Naive thymus-derived CD4-positive, alpha-beta T cell (primary cell): ENCODE measurements around the gene IRX4. TPM values are rescaled to one million over a fixed set of nuclear protein-coding genes. Genes with fewer than 3 reads are reported as not detected.

Experiments
- ATAC-seq: fragments of 150-1000 bp; cut with Tn5 transposase; 2 replicates; pipeline ENCODE4 v1.10.0; 2021; ENCODE audit warnings: mild to moderate bottlenecking, moderate library complexity
- CTCF ChIA-PET: fragments of 350-600 bp; sonication (Branson Sonifier 250); formaldehyde crosslinking; loops from one replicate; lab custom pipeline; 2021; ENCODE audit warnings: antibody characterized with exemption; lab: Charles Lee
- POLR2A ChIA-PET: fragments of 350-600 bp; sonication (Branson Sonifier 250); formaldehyde crosslinking; loops from one replicate; lab custom pipeline; 2021; ENCODE audit warnings: antibody characterized with exemption, inconsistent platforms; lab: Charles Lee
- DNase-seq, 9 donors: peaks; one replicate each; pipeline versions ENCODE4 v3.0.0 to v3.0.0-alpha.2; 2020 to 2022; ENCODE audit warnings: mixed read lengths in 1 of 9
- H3K27ac ChIP-seq: one replicate; pipeline ENCODE4 v1.7.0; 2013; ENCODE audit warnings: mild to moderate bottlenecking, low read depth, low read length, moderate library complexity
- H3K27me3 ChIP-seq, 2 donors: one replicate each; pipeline ENCODE4 v1.7.0; 2013; ENCODE audit warnings: low read length in 2 of 2, mild to moderate bottlenecking in 2 of 2, moderate library complexity in 2 of 2; ENCODE audit not compliant: control insufficient read depth in 2 of 2, insufficient read depth in 2 of 2
- H3K36me3 ChIP-seq, 3 experiments: 1 replicate in 2 of 3; 2 replicates in 1 of 3; pipeline ENCODE4 v1.7.0; 2013; ENCODE audit warnings: low read length in 3 of 3, mild to moderate bottlenecking in 3 of 3, moderate library complexity in 1 of 3; ENCODE audit not compliant: insufficient read depth in 3 of 3, control insufficient read depth in 2 of 3
- H3K4me1 ChIP-seq, 2 donors: one replicate each; pipeline ENCODE4 v1.7.0; 2013; ENCODE audit warnings: low read length in 2 of 2, mild to moderate bottlenecking in 2 of 2, moderate library complexity in 1 of 2; ENCODE audit not compliant: control insufficient read depth in 2 of 2, insufficient read depth in 2 of 2
- H3K4me3 ChIP-seq: 2 replicates; pipeline ENCODE4 v1.7.0; 2013; ENCODE audit warnings: mild to moderate bottlenecking, low read length
- H3K9me3 ChIP-seq, 3 experiments: 1 replicate in 2 of 3; 2 replicates in 1 of 3; pipeline ENCODE4 v1.7.0; 2013; ENCODE audit warnings: low read length in 3 of 3; ENCODE audit not compliant: control insufficient read depth in 2 of 3
- H3K27ac Mint-ChIP-seq, 9 donors: one replicate each; pipeline ENCODE4 v1.8.0; 2020 to 2022; ENCODE audit warnings: mixed read lengths in 9 of 9, mild to moderate bottlenecking in 8 of 9, moderate library complexity in 5 of 9, inconsistent platforms in 2 of 9
- H3K27me3 Mint-ChIP-seq, 5 donors: one replicate each; pipeline ENCODE4 v1.8.0; 2021 to 2022; ENCODE audit warnings: mixed read lengths in 5 of 5, mild to moderate bottlenecking in 1 of 5
- H3K36me3 Mint-ChIP-seq, 5 donors: one replicate each; pipeline ENCODE4 v1.8.0; 2020 to 2022; ENCODE audit warnings: mixed read lengths in 5 of 5, mild to moderate bottlenecking in 3 of 5, inconsistent platforms in 1 of 5
- H3K4me1 Mint-ChIP-seq, 7 donors: one replicate each; pipeline ENCODE4 v1.8.0; 2020 to 2022; ENCODE audit warnings: mixed read lengths in 7 of 7, mild to moderate bottlenecking in 3 of 7, inconsistent platforms in 1 of 7
- H3K4me3 Mint-ChIP-seq, 10 donors: one replicate each; pipeline ENCODE4 v1.8.0; 2020 to 2022; ENCODE audit warnings: mild to moderate bottlenecking in 10 of 10, mixed read lengths in 10 of 10, moderate library complexity in 6 of 10, inconsistent platforms in 2 of 10
- H3K9me3 Mint-ChIP-seq, 11 donors: one replicate each; pipeline ENCODE4 v1.8.0; 2020 to 2022; ENCODE audit warnings: mixed read lengths in 11 of 11, mild to moderate bottlenecking in 4 of 11, inconsistent platforms in 1 of 11, moderate library complexity in 1 of 11
- intact Hi-C, 2 donors: fragments of 100-400 bp; cut with micrococcal nuclease; formaldehyde crosslinking; loops; one replicate each; pipeline ENCODE4 v1.15.1; 2023
- polyA plus RNA-seq, 2 donors: library from polyadenylated mRNA; unstranded; fragments of 300-500 nt; fragmentation: Illumina TruSeq; gene quantifications; one replicate each; pipeline ENCODE4 v1.2.3, GENCODE V29; 2021
- total RNA-seq, 6 experiments: library from RNA in 5 of 6; stranded (reverse) in 5 of 6; gene quantifications; 1 replicate in 5 of 6; 2 replicates in 1 of 6; pipeline ENCODE4 v1.2.3 and lab custom pipeline; 2021 to 2026

Gene IRX4
- total and polyA plus RNA-seq, 7 experiments from 2014 or later: not detected

GRCh38 chr5:1883925-1884677, 1.4 kb upstream of the IRX4 start:
- Histone ChIP-seq H3K9me3 (no peaks in the 10 kb centered on the region), H3K4me3 (no peak overlapping the region), H3K36me3 (no peaks in the 10 kb centered on the region), H3K27ac (no peak overlapping the region), H3K4me1 (no peaks in the 10 kb centered on the region), H3K27me3 (no peaks in the 10 kb centered on the region)
- Mint-ChIP-seq H3K4me1 (peaks cover 0 to 13% (median 9%) of the 10 kb centered on the region in 7 donors), H3K4me3 (peak overlapping the region in 8 of 10 donors; percentile 3 to 63 (median 31)), H3K36me3 (peaks cover 0 to 3% (median 0%) of the 10 kb centered on the region in 5 donors), H3K27ac (peak overlapping the region in 1 of 9 donors; percentile 60), H3K9me3 (peaks cover 0 to 2% (median 0%) of the 10 kb centered on the region in 11 donors), H3K27me3 (peaks cover 41 to 59% (median 51%) of the 10 kb centered on the region in 5 donors)
- ATAC-seq (no peak), DNase-seq (no peak)
- intact Hi-C loops: loop anchor here in 1 of 2 donors (5.0 kb wide), 1 partner anchor 863 kb away; no protein-coding TSS in a partner anchor
- CTCF ChIA-PET: no interaction called here
- POLR2A ChIA-PET: no interaction called here

- intact Hi-C loops: loop anchor here in 1 of 2 donors (5.0 kb wide), 1 partner anchor 864 kb away; no protein-coding TSS in a partner anchor
- Histone ChIP-seq H3K4me3 (no peak overlapping the region), H3K27ac (no peak overlapping the region), H3K9me3 (no peaks in the 10 kb centered on the region), H3K36me3 (no peaks in the 10 kb centered on the region), H3K27me3 (no peaks in the 10 kb centered on the region), H3K4me1 (no peaks in the 10 kb centered on the region)
- H3K4me3 Mint-ChIP-seq: peak overlapping the region in 5 of 10 donors; percentile 25 to 63 (median 33)
- ATAC-seq (no peak), DNase-seq (no peak)
- peaks cover 0 to 3% (median 0%) of the 10 kb centered on the region in 5 donors for H3K36me3 Mint-ChIP-seq
- peaks cover 35 to 57% (median 45%) of the 10 kb centered on the region in 5 donors for H3K27me3 Mint-ChIP-seq
- peaks cover 0 to 11% (median 7%) of the 10 kb centered on the region in 7 donors for H3K4me1 Mint-ChIP-seq
- ChIA-PET POLR2A (no interaction called here), CTCF (no interaction called here)
- peaks cover 0 to 2% (median 0%) of the 10 kb centered on the region in 11 donors for H3K9me3 Mint-ChIP-seq
- H3K27ac Mint-ChIP-seq: no peak overlapping the region
These were observed 597 bp upstream of the IRX4 start for GRCh38 chr5:1883120-1883924.

- Mint-ChIP-seq H3K4me1 (peaks cover 0 to 10% (median 9%) of the 10 kb centered on the region in 7 donors), H3K27ac (no peak overlapping the region), H3K9me3 (peaks cover 0 to 2% (median 0%) of the 10 kb centered on the region in 11 donors), H3K36me3 (peaks cover 0 to 3% (median 0%) of the 10 kb centered on the region in 5 donors), H3K4me3 (peak overlapping the region in 1 of 10 donors; percentile 57), H3K27me3 (peaks cover 39 to 63% (median 49%) of the 10 kb centered on the region in 5 donors)
- no peak overlapping the region for H3K27ac ChIP-seq
- no peaks in the 10 kb centered on the region for H3K9me3 ChIP-seq
- H3K4me3 ChIP-seq: no peak overlapping the region
- no peaks in the 10 kb centered on the region for H3K4me1 ChIP-seq
- CTCF ChIA-PET: no interaction called here
- intact Hi-C loops: loop anchor here in 1 of 2 donors (5.0 kb wide), 1 partner anchor 865 kb away; no protein-coding TSS in a partner anchor
- no peaks in the 10 kb centered on the region for H3K36me3 ChIP-seq
- H3K27me3 ChIP-seq: no peaks in the 10 kb centered on the region
- DNase-seq: no peak
- POLR2A ChIA-PET: no interaction called here
- ATAC-seq: no peak
These were observed 891 bp downstream of the IRX4 start for GRCh38 chr5:1881731-1882336.

- ChIA-PET POLR2A (no interaction called here), CTCF (no interaction called here)
- H3K27ac ChIP-seq: no peak overlapping the region
- Mint-ChIP-seq H3K4me3 (peak overlapping the region in 1 of 10 donors; percentile 12), H3K36me3 (peaks cover 0 to 3% (median 0%) of the 10 kb centered on the region in 5 donors), H3K9me3 (peaks cover 0 to 2% (median 0%) of the 10 kb centered on the region in 11 donors), H3K27ac (peak overlapping the region in 1 of 9 donors; percentile 38), H3K27me3 (peaks cover 39 to 64% (median 50%) of the 10 kb centered on the region in 5 donors), H3K4me1 (peaks cover 0 to 10% (median 9%) of the 10 kb centered on the region in 7 donors)
- no peaks in the 10 kb centered on the region for H3K36me3 ChIP-seq
- H3K4me3 ChIP-seq: no peak overlapping the region
- H3K9me3 ChIP-seq: no peaks in the 10 kb centered on the region
- intact Hi-C loops: loop anchor here in 1 of 2 donors (5.0 kb wide), 1 partner anchor 866 kb away; no protein-coding TSS in a partner anchor
- DNase-seq (no peak), ATAC-seq (no peak)
- H3K27me3 ChIP-seq: no peaks in the 10 kb centered on the region
- H3K4me1 ChIP-seq: no peaks in the 10 kb centered on the region
These were observed 1.6 kb downstream of the IRX4 start for GRCh38 chr5:1881098-1881572.

- H3K27ac ChIP-seq: no peak overlapping the region
- Mint-ChIP-seq H3K27ac (peak overlapping the region in 1 of 9 donors; percentile 23), H3K4me3 (peak overlapping the region in 1 of 10 donors; percentile 12), H3K27me3 (peaks cover 41 to 66% (median 52%) of the 10 kb centered on the region in 5 donors), H3K36me3 (peaks cover 0 to 8% (median 0%) of the 10 kb centered on the region in 5 donors), H3K9me3 (peaks cover 0 to 2% (median 0%) of the 10 kb centered on the region in 11 donors), H3K4me1 (peaks cover 2 to 14% (median 13%) of the 10 kb centered on the region in 7 donors)
- CTCF ChIA-PET: no interaction called here
- H3K36me3 ChIP-seq: no peaks in the 10 kb centered on the region
- DNase-seq: no peak
- ATAC-seq: no peak
- no peaks in the 10 kb centered on the region for H3K9me3 ChIP-seq
- H3K4me3 ChIP-seq: no peak overlapping the region
- no peaks in the 10 kb centered on the region for H3K27me3 ChIP-seq
- intact Hi-C loops: loop anchor here in 1 of 2 donors (5.0 kb wide), 1 partner anchor 867 kb away; no protein-coding TSS in a partner anchor
- POLR2A ChIA-PET: no interaction called here
- no peaks in the 10 kb centered on the region for H3K4me1 ChIP-seq
These were observed 2.2 kb downstream of the IRX4 start for GRCh38 chr5:1880377-1881025.
